ENCODE data around the gene KRTAP5-9. TPM values are rescaled to one million over a fixed set of nuclear protein-coding genes. Genes with fewer than 3 reads are reported as not detected.
A peak's percentile ranks its signal among the peaks of the same experiment; 100 is the strongest.

Gene KRTAP5-9
- total RNA-seq, 1 donor from 2014 or later, result not detected

- Histone ChIP-seq H3K36me3 (peaks cover 58% of the 10 kb centered on the region), H3K4me1 (no peaks in the 10 kb centered on the region), H3K9me3 (peaks cover under 1% of the 10 kb centered on the region), H3K4me3 (no peak overlapping the region), H3K27me3 (ENCODE audit: low read depth) (no peaks in the 10 kb centered on the region), H3K27ac (no peak overlapping the region)
- ATAC-seq, result no peak
- intact Hi-C loops (cut with DNase I), result no loop called here
- no peak for DNase-seq
- TF ChIP-seq CTCF (IDR thresholded peaks at IDR 0.05), result no peak
These were observed 46.2 kb upstream of the KRTAP5-9 start for GRCh38 chr11:71502026-71502425.

GRCh38 chr11:71502871-71503435 is 45.3 kb upstream of the KRTAP5-9 start:
- ATAC-seq (no peak), DNase-seq (no peak)
- intact Hi-C loops (cut with DNase I), result no loop called here
- Histone ChIP-seq H3K27ac (no peak overlapping the region), H3K4me3 (no peak overlapping the region), H3K27me3 (ENCODE audit: low read depth) (no peaks in the 10 kb centered on the region), H3K4me1 (no peaks in the 10 kb centered on the region), H3K9me3 (peaks cover 6% of the 10 kb centered on the region), H3K36me3 (peaks cover 49% of the 10 kb centered on the region)
- no peak for TF ChIP-seq CTCF (IDR thresholded peaks at IDR 0.05)

GRCh38 chr11:71504531-71504930 is 43.7 kb upstream of the KRTAP5-9 start:
- Histone ChIP-seq H3K4me1 (no peaks in the 10 kb centered on the region), H3K36me3 (peaks cover 33% of the 10 kb centered on the region), H3K4me3 (peak overlapping the region; percentile 2), H3K9me3 (peaks cover 12% of the 10 kb centered on the region), H3K27me3 (ENCODE audit: low read depth) (no peaks in the 10 kb centered on the region), H3K27ac (peak overlapping the region; percentile 37)
- ATAC-seq (no peak), DNase-seq (no peak)
- intact Hi-C loops (cut with DNase I), result no loop called here
- TF ChIP-seq CTCF (IDR thresholded peaks at IDR 0.05), result no peak

GRCh38 chr11:71505001-71505400 is 43.2 kb upstream of the KRTAP5-9 start:
- Histone ChIP-seq H3K4me1 (no peaks in the 10 kb centered on the region), H3K27ac (no peak overlapping the region), H3K27me3 (ENCODE audit: low read depth) (no peaks in the 10 kb centered on the region), H3K36me3 (peaks cover 28% of the 10 kb centered on the region), H3K4me3 (no peak overlapping the region), H3K9me3 (peaks cover 17% of the 10 kb centered on the region)
- no peak for TF ChIP-seq CTCF (IDR thresholded peaks at IDR 0.05)
- intact Hi-C loops (cut with DNase I), result no loop called here
- ATAC-seq (no peak), DNase-seq (no peak)

GRCh38 chr11:71505781-71506180 is 42.4 kb upstream of the KRTAP5-9 start:
- TF ChIP-seq CTCF (IDR thresholded peaks at IDR 0.05), result no peak
- Histone ChIP-seq H3K27ac (no peak overlapping the region), H3K4me1 (no peaks in the 10 kb centered on the region), H3K9me3 (peaks cover 18% of the 10 kb centered on the region), H3K36me3 (peaks cover 20% of the 10 kb centered on the region), H3K27me3 (ENCODE audit: low read depth) (no peaks in the 10 kb centered on the region), H3K4me3 (no peak overlapping the region)
- DNase-seq (no peak), ATAC-seq (no peak)
- intact Hi-C loops (cut with DNase I), result no loop called here

Measured in lower lobe of right lung (tissue), 2 donors.